Stimulated activated CD8-positive, alpha-beta memory T cell treated with anti-CD3 and anti-CD28 coated beads, Interleukin-15, amount 100 ng/mL, for 48 hours (primary cell): ENCODE measurements around the gene LHX3.
A peak's percentile ranks its signal among the peaks of the same experiment; 100 is the strongest.

Source experiments
- DNase-seq, 2 donors: peaks; one replicate each; pipeline ENCODE4 v3.0.0-alpha.2; 2020; ENCODE audit warnings: low read depth in 2 of 2

Gene LHX3

DNA sequence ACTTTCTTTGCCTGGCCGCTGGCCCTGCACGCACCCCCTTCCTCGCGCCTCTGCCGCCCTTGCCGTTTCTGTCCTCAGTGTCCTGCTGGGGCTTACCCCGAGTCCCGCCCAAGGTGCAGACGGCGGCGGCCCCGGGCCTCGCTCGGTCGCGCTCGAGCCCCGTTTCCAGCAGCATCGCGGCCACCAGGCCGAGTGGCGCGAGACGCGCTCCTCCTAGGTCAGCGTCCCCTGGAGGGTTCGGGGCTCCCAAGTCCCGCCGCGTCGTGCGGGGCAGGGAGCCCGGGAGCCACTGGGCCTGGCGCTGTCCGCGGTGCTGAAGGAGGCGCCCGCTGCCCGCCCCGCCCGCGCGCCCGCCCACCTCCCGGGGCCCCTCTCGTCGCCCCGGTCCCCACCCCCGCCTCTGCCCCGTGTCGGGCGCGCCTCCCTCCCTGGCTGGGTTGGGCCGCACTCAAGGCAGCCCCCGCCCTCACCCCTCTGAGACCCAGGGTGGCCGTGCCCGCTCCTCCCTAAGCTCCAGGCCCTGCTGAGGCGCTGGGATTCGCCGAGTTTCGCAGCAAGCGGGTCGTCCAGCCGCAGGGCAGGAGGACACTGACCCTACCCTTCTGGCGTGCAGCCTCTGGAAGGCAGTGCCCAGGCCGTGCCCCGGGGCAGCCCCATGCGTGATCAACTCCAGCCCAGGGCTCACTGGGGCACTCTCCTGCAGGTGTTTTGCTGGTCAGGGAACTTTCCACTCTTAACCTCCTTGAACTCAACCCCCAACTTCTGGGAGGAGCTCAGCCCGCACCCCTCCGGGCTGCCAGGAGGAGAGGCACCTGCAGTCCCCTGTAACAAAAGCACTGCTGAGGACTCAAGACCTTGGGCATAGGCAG lies at the start of gene LHX3:
LHX3 (minus strand) TSS at position 291 of the 869 bp plus-strand sequence; CDS start at position 175, 116 bp downstream.
- no peak for DNase-seq

DNA sequence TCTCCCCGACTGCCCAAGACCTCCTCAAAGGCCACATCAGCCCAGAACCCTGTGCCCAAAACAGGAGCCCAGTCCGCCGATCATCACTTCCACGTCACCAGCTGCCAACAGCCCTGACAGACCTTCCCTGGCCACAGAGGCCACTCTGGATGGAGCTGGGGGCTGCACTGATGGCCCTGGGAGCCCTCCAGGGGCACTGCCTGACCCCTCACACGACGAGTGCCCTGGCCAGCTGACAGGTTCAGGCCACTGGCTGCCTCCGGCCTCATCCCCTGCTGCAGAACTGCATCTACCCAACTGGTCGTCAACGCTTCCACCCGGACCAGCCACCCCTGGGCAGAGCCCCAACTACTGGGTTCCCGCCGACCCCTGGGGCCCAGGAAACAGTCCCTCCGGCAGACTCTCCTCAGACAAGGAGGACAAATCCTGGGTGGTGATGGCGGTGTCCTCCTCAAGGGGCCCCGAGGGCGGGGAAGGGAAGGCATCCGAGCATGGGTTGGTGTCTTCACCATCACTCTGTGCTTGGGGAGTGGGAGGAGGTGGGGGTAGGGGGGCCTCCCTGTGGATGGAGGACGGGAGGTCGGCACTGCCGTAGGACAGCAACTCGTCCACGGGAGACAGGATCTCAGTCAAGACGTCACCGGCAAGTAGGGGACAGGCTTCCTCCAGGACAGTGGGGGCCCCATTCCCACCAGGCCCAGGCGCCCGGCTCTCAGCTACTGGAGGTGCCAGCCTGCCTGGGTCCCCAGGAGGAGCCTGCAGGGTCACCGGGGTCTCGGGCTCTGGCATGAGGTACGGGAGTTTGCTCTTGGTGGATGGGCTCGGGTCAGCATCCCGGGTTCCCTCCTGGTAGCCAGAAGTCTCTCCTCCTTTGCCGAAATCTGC lies 48.6 kb upstream of the LHX3 start:
- DNase-seq: no peak

DNA sequence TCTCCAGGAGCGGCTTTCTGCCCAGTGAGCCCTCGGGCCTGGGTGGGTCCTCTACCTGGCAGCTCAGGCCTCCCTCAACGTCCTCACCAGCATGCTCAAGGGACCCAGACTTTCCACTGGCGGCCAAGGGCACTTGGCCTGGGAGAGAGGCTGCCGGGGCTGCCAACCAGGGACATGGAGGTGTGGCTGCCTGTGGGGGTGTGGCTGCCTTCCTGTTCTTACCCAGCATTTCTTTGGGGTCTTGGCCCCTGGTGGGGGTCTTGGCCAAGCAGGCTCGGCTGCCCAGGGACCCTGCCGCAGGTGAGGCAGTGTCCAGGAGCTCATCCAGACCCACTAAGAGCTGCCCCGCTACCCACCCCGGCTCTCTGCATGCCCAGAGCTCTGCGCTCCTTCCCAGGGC lies 47.9 kb upstream of the LHX3 start:
- DNase-seq: no peak

DNA sequence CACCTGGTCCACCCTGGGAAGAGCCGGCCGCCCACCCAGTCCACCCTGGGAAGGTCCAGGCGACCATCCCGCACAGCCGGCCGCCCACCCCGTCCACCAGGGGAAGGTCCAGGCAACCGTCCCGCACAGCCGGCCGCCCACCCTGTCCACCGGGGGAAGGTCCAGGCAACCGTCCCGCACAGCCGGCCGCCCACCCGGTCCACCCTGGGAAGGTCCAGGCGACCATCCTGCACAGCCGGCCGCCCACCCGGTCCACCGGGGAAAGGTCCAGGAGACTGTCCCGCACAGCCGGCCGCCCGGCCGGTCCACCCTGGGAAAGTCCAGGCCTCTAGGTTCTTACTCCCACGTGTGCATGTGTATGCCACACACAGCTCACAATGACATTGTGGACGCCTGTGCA lies 47.4 kb upstream of the LHX3 start:
- DNase-seq: no peak

DNA sequence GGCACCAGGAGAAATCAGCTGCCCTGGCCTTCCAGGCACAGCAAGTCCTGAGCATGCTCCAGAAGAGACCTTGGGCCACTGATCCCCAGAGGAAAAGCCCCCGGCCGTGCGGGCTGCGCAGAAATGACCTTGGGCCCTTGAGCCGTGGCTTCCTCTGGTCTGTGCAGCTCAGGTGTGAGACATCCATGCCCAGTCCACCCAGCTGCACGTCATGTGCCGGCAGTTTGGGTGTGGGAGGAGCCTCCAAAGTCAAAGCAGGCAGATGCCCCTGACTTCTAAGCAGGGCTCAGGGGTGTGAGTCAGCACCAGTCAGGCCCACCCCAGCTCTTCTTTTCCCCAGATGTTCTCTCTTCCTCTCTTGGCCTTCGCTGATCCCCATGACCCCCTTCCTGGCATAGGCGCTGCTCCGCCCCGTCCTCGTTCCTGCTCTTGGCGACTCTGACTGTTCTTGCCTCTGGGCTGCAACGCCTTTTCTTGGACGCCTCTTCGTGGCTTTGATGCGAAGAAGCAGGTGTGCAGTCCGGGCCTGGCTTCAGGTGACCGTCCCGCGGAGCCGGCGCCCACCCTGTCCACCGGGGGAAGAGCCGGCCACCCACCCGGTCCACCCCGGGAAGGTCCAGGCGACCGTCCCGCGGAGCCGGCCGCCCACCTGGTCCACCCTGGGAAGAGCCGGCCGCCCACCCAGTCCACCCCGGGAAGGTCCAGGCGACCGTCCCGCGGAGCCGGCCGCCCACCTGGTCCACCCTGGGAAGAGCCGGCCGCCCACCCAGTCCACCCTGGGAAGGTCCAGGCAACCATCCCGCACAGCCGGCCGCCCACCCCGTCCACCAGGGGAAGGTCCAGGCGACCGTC lies 46.6 kb upstream of the LHX3 start:
- DNase-seq: no peak

DNA sequence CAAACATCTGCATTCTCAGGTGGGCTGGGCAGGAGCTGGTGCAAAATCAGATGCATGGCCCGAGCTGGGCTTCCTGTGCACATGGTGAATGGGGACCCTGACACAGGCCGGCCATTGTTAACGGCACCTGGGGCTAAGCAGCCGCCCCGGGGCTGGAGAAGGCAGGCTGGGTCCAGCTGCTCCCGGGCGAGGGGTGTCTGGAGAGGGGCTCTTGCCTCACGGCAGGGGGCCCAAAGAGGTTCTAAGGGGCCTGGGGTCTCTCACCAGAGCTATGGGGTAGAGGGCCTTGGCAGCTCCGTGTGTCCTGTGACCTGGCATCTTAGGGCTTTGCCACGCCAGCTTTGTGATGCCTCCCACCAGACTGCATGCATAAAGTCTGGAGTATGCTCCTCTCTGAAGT lies 45.7 kb upstream of the LHX3 start:
- no peak for DNase-seq

DNA sequence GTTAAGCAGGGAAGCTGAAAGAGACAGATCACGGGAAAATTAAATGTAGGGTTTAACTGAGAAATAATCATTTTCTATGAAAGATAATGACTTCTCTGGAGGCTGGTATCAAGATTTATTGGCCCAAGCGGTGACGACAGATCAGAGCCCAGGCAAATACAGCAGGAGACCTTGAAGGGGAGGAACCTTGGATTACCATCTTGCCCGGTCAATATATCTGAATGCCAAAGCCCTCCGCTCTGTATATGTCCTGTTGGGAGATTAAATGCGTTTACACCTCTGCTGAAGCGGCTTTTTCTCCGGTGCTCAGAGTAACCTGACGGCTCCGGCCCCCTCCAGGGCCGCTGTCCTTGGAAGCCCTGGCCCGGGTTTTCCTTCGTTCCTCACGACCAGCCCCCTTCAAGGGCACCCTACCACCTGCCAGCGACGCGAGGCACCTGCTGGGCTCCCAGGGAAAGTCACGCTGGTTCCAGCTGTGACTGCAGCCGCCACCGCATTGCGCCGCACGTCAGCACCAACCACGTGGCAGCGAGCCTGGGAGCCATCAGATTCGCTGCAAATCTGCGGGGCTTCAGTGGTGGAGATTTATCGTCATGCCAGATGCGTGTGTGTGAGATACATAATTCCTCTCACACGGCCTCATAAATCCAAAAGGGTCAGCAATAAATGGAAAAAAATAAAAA lies 45.1 kb upstream of the LHX3 start:
- DNase-seq: no peak

DNA sequence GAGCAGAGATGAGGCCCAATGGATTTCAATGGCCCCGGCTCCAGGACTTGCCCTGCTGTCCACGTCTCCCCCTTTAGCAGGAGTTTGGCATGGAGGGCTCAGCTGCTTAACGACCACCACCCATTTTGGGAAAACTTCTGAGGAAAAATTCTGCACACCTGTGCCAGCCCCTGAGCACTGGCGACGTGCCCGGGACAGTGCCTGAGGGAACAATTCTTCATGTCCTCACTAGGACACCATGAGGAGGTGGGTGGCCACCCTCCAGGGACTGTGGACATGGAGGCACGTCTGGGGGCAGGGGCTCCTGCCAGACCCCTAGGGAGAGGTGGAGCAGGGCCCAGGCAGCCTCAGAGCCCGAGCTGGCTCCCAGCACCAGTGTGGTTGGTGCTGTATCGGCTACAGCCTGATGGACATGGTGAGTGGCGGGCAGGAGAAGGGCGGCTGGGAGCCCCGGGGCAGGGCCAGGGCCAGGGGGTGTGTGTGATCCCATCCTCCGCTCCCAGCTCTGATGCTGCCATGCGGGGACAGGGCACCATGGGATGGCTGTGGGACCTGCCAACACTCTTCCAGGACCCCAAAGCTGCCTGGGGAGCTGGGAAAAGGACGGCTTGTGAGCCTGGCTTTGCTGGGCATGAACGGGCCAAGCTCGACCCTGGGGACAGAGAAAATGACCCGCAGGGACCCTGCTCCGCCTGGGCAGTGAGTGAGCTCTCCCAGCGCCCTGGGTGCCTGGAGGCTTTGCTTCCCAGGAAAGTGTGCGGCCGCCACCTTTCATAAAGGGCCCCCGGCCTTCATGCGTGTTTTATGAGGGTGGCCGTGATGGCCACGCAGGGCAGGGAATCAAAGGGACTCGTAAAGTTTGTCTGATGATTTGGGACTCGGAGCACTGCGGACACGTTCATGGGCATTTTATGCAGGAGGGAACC lies 44.3 kb upstream of the LHX3 start:
- DNase-seq: no peak

DNA sequence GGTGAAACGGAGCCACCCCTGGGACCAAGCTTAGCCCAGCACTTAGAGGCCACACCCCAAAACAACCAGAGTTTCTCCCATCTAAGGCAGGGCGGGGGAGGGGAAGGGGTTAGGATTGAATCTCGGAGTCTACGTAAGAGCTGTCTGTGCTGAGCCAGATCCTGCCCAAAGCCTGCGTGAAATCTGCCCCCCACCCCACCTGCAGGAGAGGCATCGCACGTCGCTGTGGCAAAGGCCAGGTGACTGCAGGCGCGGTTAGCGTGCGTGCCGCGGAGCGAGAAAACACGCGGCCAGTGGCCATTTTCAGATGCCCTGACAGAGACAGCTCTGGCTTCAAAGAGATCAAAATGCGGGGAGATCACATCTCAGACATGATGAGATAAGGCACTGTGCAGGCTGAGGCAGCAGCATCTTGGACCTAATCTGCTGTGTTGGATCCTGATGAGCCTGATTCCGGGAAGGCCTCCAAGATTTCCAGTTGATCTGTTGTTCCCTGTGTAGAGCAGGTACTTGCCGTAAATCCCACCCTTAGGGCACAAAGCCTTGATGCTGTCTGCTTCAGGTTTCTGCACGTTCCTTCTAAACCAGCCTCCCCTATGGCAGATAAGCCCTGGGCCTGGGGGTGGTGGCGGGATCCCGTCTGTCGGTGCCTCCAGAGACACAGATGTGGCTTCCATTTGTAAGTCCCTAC lies 43.2 kb upstream of the LHX3 start:
- no peak for DNase-seq

DNA sequence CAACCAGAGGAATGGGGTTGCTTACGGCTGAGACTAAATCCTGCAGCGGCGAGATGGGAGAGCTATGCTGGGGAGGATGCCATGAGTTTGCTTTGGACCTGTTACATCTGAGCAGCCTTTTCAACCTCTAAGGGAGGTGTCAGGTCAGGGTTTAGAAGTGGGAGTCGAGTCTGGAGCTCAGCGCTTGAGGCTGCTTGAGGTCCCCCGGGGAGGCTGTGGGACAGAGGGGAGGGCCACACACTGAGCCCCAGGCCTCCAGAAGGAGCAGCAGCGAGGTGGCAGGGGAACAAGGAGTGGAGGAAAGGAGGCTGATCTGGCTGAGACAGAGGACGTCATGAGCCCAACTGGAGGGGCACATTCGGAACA lies 42.6 kb upstream of the LHX3 start:
- no peak for DNase-seq

DNA sequence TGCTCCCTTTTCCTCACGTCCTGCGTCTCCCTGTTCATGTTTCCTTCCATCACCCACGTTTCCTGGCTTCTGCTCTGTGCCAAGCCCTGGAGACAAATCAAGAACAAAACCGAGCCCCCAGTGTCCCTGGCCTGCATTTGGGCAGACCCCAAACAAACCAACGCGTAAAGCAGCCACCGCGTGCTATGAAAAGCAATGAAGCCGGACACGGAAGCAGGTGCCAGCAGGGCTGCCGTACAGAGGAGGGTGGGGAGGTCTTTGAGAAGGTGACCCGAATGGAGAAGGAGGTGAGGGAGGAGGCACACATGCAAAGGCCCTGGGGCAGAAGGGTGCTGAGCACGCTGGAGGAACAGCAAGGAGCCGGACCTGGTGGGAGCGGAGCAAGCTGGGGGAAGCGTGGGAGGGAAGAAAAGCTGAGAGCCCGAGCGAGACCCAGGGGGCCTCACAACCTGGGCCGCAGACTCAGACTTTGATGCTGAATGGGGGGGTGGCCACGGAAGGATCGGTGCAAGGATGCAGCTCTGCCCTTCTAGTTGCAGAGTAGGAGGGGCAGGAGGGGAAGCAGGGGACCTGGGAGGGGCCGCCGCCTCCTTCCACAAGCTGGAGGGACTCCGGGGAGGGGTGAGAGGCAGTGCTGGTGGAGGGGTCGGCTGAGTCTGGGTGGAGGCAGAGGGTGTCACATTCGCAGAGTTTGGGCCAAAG lies 42.1 kb upstream of the LHX3 start:
- DNase-seq: no peak

DNA sequence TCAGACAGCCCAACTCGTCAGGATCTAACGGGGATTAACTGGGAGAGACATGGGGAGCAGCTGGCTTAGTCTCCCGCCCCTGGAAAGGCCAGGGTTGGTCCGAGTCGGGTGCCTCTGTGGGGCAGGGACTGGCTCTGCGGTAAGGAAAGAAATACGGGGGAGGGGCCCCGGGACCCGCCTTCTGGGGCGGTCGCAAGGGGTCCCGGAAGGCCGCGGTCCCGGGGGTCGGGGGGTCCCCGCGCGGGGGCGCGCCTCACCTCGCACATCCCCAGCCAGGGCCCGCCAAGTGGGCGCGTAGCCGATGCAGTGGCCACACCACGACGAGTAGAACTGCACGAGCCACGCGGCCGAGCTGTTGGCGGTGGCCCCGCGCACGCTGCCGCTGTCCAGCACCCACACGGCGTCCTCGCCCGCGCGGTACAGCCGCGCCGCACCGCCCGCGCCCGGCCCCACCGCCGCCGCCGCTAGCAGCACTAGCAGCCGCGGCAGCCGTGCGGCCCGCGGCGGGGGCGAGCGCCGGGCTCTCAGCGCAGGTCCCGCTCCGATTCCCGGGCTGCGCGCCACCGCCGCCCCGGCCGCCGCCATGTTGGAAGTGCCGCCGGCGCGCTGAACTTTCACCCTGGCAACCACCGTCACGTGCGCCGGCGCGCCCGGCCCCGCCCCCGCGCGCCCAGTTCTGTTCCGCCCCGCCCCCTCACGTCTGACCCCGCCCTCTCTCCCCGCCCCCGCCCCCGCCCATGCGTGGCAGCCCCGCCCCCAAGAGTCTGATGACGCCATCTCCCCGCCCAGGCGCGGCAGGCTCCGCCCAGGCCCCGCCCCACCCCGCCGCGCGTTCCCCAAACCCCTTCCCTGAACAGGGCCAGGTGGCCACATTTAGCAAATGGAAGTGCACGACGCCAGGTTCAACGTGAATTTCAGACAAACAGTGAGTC lies 40.6 kb upstream of the LHX3 start, which contains the start of gene QSOX2:
QSOX2 (minus strand) TSS at position 594 of the 932 bp plus-strand sequence; CDS start at position 585, 9 bp downstream.
- peak; percentile 72 to 76 for DNase-seq

DNA sequence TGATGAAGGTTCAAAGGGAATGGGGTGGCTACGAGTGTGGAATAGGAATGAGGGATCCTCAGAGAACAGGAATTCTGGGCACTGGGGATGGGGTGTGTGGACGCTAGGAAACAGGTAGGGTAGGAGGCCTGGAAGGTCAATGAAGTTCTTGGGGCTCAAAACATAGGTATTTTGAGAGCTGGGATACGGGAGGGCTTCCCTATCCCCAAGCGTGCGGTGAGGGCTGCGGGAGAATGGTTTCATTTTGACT lies 40.0 kb upstream of the LHX3 start:
- no peak for DNase-seq

DNA sequence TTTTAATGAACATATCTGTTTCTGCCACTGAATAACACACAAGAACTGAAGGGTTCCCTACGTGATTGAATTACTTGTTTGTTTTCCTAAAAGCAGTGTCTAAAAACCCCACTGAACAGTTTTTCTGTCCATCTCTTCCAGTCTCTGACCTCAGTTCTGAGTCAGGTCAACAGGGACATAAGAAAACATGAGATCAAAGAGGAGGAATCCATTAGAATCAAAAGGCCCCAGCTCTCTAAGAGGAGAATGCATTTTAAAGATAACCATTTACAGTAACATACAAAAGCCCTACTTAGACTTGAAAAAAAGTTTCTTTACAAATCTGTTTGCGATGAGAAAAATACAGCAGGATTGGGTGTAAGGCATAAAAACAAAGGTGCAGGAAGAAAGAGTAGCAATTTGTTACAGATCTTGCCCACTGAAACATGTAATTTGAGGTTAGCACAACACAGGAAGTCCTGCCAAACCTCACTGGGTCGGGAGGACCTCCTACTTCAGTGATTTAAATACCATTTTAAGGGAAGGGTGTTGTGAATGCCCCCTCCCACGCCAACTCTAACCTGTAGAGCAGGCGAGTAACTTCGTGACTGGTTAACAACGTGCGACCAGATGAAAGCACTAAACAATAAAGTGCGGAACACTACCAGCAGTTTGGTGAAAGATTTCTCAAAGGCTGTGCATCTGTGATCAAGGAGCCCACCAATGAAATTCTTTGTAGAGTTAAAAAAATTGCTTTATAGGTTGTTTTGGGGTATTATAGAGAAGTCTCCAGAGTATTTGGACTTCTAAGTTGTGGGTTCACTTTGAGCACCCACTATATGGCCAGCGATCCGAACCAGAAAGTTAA lies 39.4 kb upstream of the LHX3 start:
- DNase-seq: peak; percentile 53 to 68

DNA sequence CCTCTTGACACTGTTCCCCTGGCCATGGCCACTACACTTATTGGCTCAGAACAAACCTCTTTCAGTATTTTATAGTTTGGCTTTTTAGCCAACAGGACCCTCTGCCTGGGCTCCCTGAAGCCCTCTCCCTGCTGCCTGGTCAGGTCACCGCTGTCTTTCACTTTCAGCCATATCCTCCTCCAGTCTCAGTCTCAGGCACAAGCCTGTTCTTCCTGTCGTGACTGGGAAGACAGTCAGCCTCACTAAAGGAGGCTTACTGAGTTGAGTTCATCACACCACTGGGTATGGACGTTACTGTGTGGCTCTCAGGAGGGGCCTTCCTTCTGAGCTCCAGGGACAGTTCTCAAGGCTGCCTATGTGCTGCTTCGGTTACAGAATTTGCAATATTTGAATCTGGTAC lies 38.7 kb upstream of the LHX3 start:
- no peak for DNase-seq

DNA sequence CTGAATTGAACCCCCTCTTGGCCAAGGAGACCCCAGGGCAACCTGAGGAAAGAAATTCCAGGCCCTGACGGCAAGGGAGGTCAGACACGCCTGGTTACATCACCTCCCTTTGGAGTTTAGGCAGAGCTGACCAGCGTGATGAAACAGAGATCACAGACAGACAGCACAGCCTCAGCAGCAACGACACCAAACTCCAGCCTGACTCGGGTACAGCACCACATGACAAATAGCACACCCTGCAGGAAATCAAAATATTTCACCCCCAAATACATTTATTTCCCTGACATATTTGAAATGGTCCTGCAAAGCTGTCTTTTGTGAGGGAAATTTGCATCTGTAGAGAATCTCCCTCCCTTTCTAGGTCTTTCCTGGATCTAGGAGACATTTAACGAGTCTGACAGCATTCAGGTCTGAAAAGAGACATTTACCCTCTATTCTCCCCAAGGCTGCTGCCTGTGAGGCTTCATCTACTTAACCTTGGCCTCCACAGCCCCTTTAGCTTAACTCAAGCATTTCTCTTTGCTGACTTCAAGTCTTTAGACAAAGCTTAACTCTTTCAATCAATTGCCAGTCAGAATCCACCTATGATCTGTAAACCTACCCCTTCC lies 38.1 kb upstream of the LHX3 start:
- DNase-seq: no peak

DNA sequence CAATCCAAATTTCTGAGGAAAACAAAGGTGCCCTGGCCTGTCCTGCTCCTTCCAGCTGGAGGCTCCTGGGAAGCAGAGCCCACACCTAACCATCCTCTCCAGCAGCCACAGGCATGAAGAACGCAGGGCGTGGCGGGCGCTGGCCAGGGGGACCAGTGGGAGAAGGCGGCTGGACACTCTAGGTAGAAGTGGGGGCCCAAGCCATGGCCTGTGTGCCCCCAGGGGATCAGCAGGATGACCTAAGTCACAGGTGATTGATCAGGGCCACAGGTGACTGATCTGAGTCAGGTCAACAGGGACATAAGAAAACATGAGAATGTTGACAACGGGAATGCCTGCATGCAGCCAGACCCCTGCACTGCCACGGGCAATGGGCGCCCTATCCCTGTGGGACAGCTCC lies 37.3 kb upstream of the LHX3 start:
- DNase-seq: no peak
